ENCODE results near the gene MAB21L4.

Gene MAB21L4

GRCh38 chr2:240887631-240888030 lies 8.3 kb downstream of the MAB21L4 start:
- Histone ChIP-seq H2BK120ac (ENCODE audit: low read depth, low read length) (no peak overlapping the region), H3K14ac (ENCODE audit: low read length in 2 of 2) (no peak overlapping the region), H2AK5ac (ENCODE audit: low read length, severe bottlenecking) (no peak overlapping the region), H3K27me3 (ENCODE audit: control insufficient read depth in 1 of 2, insufficient read depth in 1 of 2, low read length in 2 of 2) (peaks cover 6 to 13% of the 10 kb centered on the region in 2 experiments), H3K18ac (ENCODE audit: low read depth in 1 of 2, low read length in 2 of 2) (no peak overlapping the region), H3K23ac (ENCODE audit: low read length in 2 of 2) (no peak overlapping the region), H3K9ac (ENCODE audit: low read length) (no peak overlapping the region), H2BK12ac (ENCODE audit: low read length in 2 of 2) (no peak overlapping the region), H3K36me3 (ENCODE audit: control insufficient read depth in 1 of 2, insufficient read depth in 2 of 2, low read depth in 1 of 2, low read length in 2 of 2) (no peaks in the 10 kb centered on the region), H3K27ac (ENCODE audit: low read length, poor library complexity, severe bottlenecking) (no peak overlapping the region), H3K79me1 (replicated peaks; ENCODE audit: low read length, poor library complexity, severe bottlenecking) (no peaks in the 10 kb centered on the region), H4K8ac (ENCODE audit: low read length) (no peak overlapping the region), H3K9me3 (ENCODE audit: control insufficient read depth, low read length) (no peaks in the 10 kb centered on the region), H3K4ac (ENCODE audit: low read depth in 1 of 2, low read length in 2 of 2) (no peak overlapping the region), H2AFZ (ENCODE audit: low read depth, low read length) (no peak overlapping the region), H2BK5ac (ENCODE audit: low read depth, low read length, poor library complexity, severe bottlenecking) (no peak overlapping the region), H3K4me3 (ENCODE audit: insufficient read depth in 1 of 2, low read depth in 1 of 2, low read length in 2 of 2) (no peak overlapping the region), H3K4me2 (ENCODE audit: low read length, poor library complexity, severe bottlenecking) (no peak overlapping the region), H2BK15ac (ENCODE audit: low read depth, poor library complexity, severe bottlenecking) (no peak overlapping the region), H3K4me1 (ENCODE audit: control insufficient read depth, insufficient read depth, low read depth, low read length) (no peaks in the 10 kb centered on the region), H4K91ac (ENCODE audit: low read length) (no peak overlapping the region)
- no peak for DNase-seq
- 72% methylated on average over 4 of the region's 4 CpGs for WGBS

DNA sequence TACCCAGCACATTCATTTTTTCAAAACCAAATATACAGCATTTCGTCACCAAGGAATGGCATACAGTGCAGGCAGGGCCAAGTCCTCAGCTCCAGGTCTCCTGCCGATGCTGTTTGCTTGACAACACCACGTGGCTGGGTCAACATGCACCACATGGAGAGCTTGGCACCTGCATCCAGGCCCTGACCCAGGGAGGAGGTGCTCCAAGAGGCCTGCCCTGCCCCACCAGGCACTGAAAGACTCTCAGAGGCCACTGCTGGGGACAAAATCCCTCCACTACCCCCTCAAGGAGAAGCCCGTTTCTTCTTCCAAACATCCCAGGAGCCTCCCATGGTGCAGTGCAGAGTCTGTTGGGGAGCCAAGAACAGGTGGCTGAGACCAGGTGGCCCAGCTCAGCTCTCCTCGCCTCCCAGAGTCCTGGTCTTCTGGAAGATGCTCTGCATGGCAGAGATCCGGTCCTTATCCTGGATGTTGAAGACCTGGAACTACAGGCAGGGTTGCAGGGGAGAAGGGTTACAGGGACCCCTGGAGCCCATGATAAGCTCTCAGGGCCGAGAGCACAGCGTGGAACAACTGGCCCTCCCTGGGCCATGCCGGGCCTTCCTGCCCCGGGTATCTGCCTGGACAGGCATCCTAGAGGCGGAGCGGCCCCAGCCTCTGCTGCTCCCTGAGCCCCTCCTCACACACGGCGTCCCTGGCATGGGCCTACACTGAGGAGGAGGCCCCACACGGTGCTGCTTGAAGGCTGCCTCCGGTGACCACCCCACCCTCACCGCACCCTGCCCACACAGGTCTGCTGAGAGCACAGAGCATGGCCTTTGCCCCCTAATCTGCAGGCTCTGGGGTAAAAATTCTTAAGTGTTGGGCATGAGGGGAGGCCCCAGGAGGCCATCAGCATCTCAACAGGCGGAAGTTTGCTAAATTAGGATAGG lies 9.0 kb downstream of the MAB21L4 start:
- no peaks in the 10 kb centered on the region for H3K9me3 ChIP-seq (ENCODE audit: control insufficient read depth, low read length)
- H2BK5ac ChIP-seq (ENCODE audit: low read depth, low read length, poor library complexity, severe bottlenecking): no peak overlapping the region
- H3K79me1 ChIP-seq (replicated peaks; ENCODE audit: low read length, poor library complexity, severe bottlenecking): no peaks in the 10 kb centered on the region
- no peak overlapping the region for H4K91ac ChIP-seq (ENCODE audit: low read length)
- H3K14ac ChIP-seq (ENCODE audit: low read length in 2 of 2): no peak overlapping the region
- no peak overlapping the region for H3K4me3 ChIP-seq (ENCODE audit: insufficient read depth in 1 of 2, low read depth in 1 of 2, low read length in 2 of 2)
- H3K4ac ChIP-seq (ENCODE audit: low read depth in 1 of 2, low read length in 2 of 2): no peak overlapping the region
- no peak overlapping the region for H2AFZ ChIP-seq (ENCODE audit: low read depth, low read length)
- H3K27ac ChIP-seq (ENCODE audit: low read length, poor library complexity, severe bottlenecking): no peak overlapping the region
- H3K23ac ChIP-seq (ENCODE audit: low read length in 2 of 2): no peak overlapping the region
- DNase-seq: no peak
- no peak overlapping the region for H3K4me2 ChIP-seq (ENCODE audit: low read length, poor library complexity, severe bottlenecking)
- H2BK120ac ChIP-seq (ENCODE audit: low read depth, low read length): no peak overlapping the region
- H3K18ac ChIP-seq (ENCODE audit: low read depth in 1 of 2, low read length in 2 of 2): no peak overlapping the region
- no peak overlapping the region for H3K9ac ChIP-seq (ENCODE audit: low read length)
- no peaks in the 10 kb centered on the region for H3K36me3 ChIP-seq (ENCODE audit: control insufficient read depth in 1 of 2, insufficient read depth in 2 of 2, low read depth in 1 of 2, low read length in 2 of 2)
- H2BK15ac ChIP-seq (ENCODE audit: low read depth, poor library complexity, severe bottlenecking): no peak overlapping the region
- H3K27me3 ChIP-seq (ENCODE audit: control insufficient read depth in 1 of 2, insufficient read depth in 1 of 2, low read length in 2 of 2): peaks cover 6 to 12% of the 10 kb centered on the region in 2 experiments
- WGBS: 76% methylated on average over 14 of the region's 18 CpGs
- H2BK12ac ChIP-seq (ENCODE audit: low read length in 2 of 2): no peak overlapping the region
- no peaks in the 10 kb centered on the region for H3K4me1 ChIP-seq (ENCODE audit: control insufficient read depth, insufficient read depth, low read depth, low read length)
- H2AK5ac ChIP-seq (ENCODE audit: low read length, severe bottlenecking): no peak overlapping the region
- no peak overlapping the region for H4K8ac ChIP-seq (ENCODE audit: low read length)

DNA sequence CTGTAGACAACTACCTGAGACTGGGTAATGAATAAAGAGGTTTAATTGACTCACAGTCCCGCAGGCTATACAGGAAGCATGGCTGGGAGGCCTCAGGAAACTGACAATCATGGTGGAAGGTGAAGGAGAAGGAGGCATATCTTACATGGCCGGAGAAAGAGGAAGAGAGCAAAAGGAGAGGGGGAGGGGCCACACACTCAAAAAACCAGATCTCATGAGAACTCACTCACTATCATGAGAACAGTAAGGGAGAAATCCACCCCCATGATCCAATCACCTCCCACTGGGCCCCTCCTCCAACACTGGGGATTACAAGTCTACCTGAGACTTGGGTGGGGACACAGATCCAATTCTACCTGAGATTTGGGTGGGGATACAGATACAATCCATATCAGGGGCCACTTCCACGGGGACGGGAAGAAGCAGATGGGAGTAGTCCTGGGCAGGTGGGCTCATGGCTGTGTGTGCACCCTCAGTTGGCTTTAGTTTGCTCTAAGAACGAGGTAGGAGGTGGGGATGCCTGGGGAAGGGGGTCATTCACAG lies 9.9 kb downstream of the MAB21L4 start:
- 80% methylated on average over 3 of the region's 5 CpGs for WGBS
- no peak for DNase-seq
- H3K27me3 ChIP-seq (ENCODE audit: control insufficient read depth in 1 of 2, insufficient read depth in 1 of 2, low read length in 2 of 2): peaks cover 6% of the 10 kb centered on the region in 2 experiments
- H3K79me1 ChIP-seq (replicated peaks; ENCODE audit: low read length, poor library complexity, severe bottlenecking): no peaks in the 10 kb centered on the region
- H3K18ac ChIP-seq (ENCODE audit: low read depth in 1 of 2, low read length in 2 of 2): no peak overlapping the region
- no peak overlapping the region for H4K91ac ChIP-seq (ENCODE audit: low read length)
- H2AK5ac ChIP-seq (ENCODE audit: low read length, severe bottlenecking): no peak overlapping the region
- no peak overlapping the region for H2BK15ac ChIP-seq (ENCODE audit: low read depth, poor library complexity, severe bottlenecking)
- no peak overlapping the region for H2BK12ac ChIP-seq (ENCODE audit: low read length in 2 of 2)
- H3K4me3 ChIP-seq (ENCODE audit: insufficient read depth in 1 of 2, low read depth in 1 of 2, low read length in 2 of 2): no peak overlapping the region
- no peaks in the 10 kb centered on the region for H3K36me3 ChIP-seq (ENCODE audit: control insufficient read depth in 1 of 2, insufficient read depth in 2 of 2, low read depth in 1 of 2, low read length in 2 of 2)
- H2BK120ac ChIP-seq (ENCODE audit: low read depth, low read length): no peak overlapping the region
- no peak overlapping the region for H3K23ac ChIP-seq (ENCODE audit: low read length in 2 of 2)
- no peaks in the 10 kb centered on the region for H3K4me1 ChIP-seq (ENCODE audit: control insufficient read depth, insufficient read depth, low read depth, low read length)
- H3K27ac ChIP-seq (ENCODE audit: low read length, poor library complexity, severe bottlenecking): no peak overlapping the region
- H3K14ac ChIP-seq (ENCODE audit: low read length in 2 of 2): no peak overlapping the region
- no peak overlapping the region for H2AFZ ChIP-seq (ENCODE audit: low read depth, low read length)
- H3K9ac ChIP-seq (ENCODE audit: low read length): no peak overlapping the region
- H3K4me2 ChIP-seq (ENCODE audit: low read length, poor library complexity, severe bottlenecking): no peak overlapping the region
- no peak overlapping the region for H4K8ac ChIP-seq (ENCODE audit: low read length)
- no peak overlapping the region for H3K4ac ChIP-seq (ENCODE audit: low read depth in 1 of 2, low read length in 2 of 2)
- H2BK5ac ChIP-seq (ENCODE audit: low read depth, low read length, poor library complexity, severe bottlenecking): no peak overlapping the region
- H3K9me3 ChIP-seq (ENCODE audit: control insufficient read depth, low read length): no peaks in the 10 kb centered on the region

- no peak overlapping the region for H3K4me2 ChIP-seq (ENCODE audit: low read length, poor library complexity, severe bottlenecking)
- no peak overlapping the region for H2AFZ ChIP-seq (ENCODE audit: low read depth, low read length)
- no peak overlapping the region for H3K18ac ChIP-seq (ENCODE audit: low read depth in 1 of 2, low read length in 2 of 2)
- no peaks in the 10 kb centered on the region for H3K79me1 ChIP-seq (replicated peaks; ENCODE audit: low read length, poor library complexity, severe bottlenecking)
- no peak overlapping the region for H2BK15ac ChIP-seq (ENCODE audit: low read depth, poor library complexity, severe bottlenecking)
- H4K91ac ChIP-seq (ENCODE audit: low read length): no peak overlapping the region
- no peak overlapping the region for H3K4me3 ChIP-seq (ENCODE audit: insufficient read depth in 1 of 2, low read depth in 1 of 2, low read length in 2 of 2)
- no peak overlapping the region for H3K27ac ChIP-seq (ENCODE audit: low read length, poor library complexity, severe bottlenecking)
- no peak overlapping the region for H2BK5ac ChIP-seq (ENCODE audit: low read depth, low read length, poor library complexity, severe bottlenecking)
- no peak overlapping the region for H3K4ac ChIP-seq (ENCODE audit: low read depth in 1 of 2, low read length in 2 of 2)
- WGBS: 55% methylated on average over 1 of the region's 1 CpG
- no peaks in the 10 kb centered on the region for H3K36me3 ChIP-seq (ENCODE audit: control insufficient read depth in 1 of 2, insufficient read depth in 2 of 2, low read depth in 1 of 2, low read length in 2 of 2)
- H3K4me1 ChIP-seq (ENCODE audit: control insufficient read depth, insufficient read depth, low read depth, low read length): no peaks in the 10 kb centered on the region
- no peak for DNase-seq
- H3K9ac ChIP-seq (ENCODE audit: low read length): no peak overlapping the region
- no peak overlapping the region for H2AK5ac ChIP-seq (ENCODE audit: low read length, severe bottlenecking)
- no peaks in the 10 kb centered on the region for H3K9me3 ChIP-seq (ENCODE audit: control insufficient read depth, low read length)
- H2BK12ac ChIP-seq (ENCODE audit: low read length in 2 of 2): no peak overlapping the region
- no peak overlapping the region for H2BK120ac ChIP-seq (ENCODE audit: low read depth, low read length)
- peaks cover 5 to 6% of the 10 kb centered on the region in 2 experiments for H3K27me3 ChIP-seq (ENCODE audit: control insufficient read depth in 1 of 2, insufficient read depth in 1 of 2, low read length in 2 of 2)
- H4K8ac ChIP-seq (ENCODE audit: low read length): no peak overlapping the region
- no peak overlapping the region for H3K14ac ChIP-seq (ENCODE audit: low read length in 2 of 2)
- H3K23ac ChIP-seq (ENCODE audit: low read length in 2 of 2): no peak overlapping the region
Measured at GRCh38 chr2:240885566-240885965, 10.4 kb downstream of the MAB21L4 start.
